Measurements from ENCODE around the gene GATD1.

DNA sequence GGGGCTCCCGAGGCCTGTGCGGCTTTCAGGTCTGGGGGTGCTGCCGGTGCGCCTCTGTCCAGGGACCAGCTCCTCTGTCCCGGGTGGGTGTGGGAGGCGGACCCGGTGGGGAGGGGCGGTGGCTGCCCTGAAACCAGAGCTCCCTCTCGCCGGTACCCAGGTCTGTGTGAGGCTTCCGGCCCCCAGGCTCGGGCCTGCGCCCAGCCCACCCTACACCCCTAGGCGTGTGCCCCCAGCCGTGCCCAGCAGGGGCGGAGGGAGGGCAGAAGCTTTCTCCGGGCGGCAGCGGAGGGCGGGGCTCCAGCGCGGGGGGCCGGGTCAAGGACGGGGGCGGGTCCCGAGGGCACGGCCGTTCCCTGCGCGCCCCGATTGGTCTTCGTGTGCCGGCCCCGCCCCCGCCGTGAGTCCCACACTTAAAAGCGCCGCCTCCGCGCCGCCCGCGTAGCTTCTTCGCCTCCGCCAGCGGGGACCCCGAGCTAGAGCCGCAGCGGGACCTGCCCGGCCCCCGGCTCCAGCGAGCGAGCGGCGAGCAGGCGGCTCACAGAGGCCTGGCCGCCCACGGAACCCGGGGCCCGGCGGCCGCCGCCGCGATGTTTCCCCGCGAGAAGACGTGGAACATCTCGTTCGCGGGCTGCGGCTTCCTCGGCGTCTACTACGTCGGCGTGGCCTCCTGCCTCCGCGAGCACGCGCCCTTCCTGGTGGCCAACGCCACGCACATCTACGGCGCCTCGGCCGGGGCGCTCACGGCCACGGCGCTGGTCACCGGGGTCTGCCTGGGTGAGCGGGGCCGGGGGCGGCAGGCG lies 42.0 kb upstream of the GATD1 start:
- TF ChIP-seq GATA2 (IDR thresholded peaks at IDR 0.05; ENCODE audit: low read depth, low read length), result no peak
- TF ChIP-seq GATA3 (IDR thresholded peaks at IDR 0.05; ENCODE audit: low read depth, low read length), result no peak

Data from SH-SY5Y (cell line).